Measurements from ENCODE around the gene PLBD2.

Gene PLBD2

DNA sequence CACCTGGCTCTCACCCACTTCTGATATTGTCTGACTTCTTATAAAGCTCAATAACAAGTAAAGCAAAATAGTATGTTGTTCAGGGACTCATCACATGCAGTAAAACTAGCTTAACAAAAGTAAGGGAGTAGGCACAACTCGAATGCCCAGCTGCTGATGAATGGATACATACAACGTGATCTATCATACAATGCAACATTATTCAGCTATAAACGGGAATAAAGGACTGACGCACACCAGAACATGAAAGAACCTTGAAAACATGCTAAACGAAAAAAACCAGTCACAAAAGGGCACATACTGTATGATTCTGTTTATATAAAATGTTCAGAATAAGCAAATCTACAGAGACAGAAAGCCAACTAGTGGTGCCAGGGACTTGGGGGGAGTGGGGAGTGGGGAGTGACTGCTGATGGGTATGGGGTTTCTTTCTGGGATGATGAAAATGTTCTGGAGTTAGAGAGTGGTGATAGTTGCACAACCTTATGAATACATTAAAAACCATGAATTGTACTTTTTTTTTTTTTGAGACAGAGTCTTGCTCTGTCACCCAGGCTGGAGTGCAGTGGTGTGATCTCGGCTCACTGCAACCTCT lies 11.1 kb downstream of the PLBD2 start:
- DNase-seq (ENCODE audit: low read depth): no peak
- TF ChIP-seq, protein P1, sequence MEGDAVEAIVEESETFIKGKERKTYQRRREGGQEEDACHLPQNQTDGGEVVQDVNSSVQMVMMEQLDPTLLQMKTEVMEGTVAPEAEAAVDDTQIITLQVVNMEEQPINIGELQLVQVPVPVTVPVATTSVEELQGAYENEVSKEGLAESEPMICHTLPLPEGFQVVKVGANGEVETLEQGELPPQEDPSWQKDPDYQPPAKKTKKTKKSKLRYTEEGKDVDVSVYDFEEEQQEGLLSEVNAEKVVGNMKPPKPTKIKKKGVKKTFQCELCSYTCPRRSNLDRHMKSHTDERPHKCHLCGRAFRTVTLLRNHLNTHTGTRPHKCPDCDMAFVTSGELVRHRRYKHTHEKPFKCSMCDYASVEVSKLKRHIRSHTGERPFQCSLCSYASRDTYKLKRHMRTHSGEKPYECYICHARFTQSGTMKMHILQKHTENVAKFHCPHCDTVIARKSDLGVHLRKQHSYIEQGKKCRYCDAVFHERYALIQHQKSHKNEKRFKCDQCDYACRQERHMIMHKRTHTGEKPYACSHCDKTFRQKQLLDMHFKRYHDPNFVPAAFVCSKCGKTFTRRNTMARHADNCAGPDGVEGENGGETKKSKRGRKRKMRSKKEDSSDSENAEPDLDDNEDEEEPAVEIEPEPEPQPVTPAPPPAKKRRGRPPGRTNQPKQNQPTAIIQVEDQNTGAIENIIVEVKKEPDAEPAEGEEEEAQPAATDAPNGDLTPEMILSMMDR (IDR thresholded peaks at IDR 0.05; ENCODE audit: control insufficient read depth, extremely low read depth, insufficient read depth): no peak
- H3K4me3 ChIP-seq (ENCODE audit: low read depth, low read length): no peak overlapping the region

DNA sequence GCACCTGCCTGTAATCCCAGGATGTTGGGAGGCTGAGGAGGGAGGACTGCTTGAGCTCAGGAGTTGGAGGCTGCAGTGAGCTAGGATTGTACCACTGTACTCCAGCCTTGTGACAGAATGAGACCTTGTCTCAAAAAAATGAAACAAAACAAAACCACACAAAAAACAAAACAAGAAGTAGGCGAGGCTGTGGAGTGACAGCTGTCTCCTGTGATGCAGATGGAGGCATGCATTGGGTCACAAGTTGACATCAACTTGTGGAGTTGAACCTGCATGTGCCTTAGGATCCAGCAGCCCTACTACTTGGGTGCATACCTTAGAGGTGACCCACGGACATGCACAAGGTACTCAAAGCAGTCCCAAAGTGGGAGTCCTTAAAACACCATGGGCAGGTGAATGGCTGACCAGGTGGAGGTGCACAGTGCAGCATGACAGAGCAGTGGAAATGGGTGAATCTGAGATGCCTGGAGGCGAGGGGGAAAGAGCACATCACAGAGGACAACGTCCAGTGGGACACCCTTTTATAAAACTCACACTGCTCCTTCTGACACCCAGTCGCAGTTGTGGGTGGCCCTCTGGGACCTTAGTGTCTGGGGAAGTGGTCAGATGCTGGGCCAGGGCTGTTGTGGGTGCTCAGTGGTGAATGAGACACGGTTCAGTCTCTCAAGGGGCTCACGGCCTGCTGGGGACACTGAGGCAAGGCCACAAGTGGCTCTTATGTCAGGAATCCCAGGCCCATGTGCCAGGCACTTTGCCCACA lies 12.7 kb downstream of the PLBD2 start:
- TF ChIP-seq, protein P1 (IDR thresholded peaks at IDR 0.05; ENCODE audit: control insufficient read depth, extremely low read depth, insufficient read depth): no peak
- H3K4me3 ChIP-seq (ENCODE audit: low read depth, low read length): no peak overlapping the region
- no peak for DNase-seq (ENCODE audit: low read depth)

DNA sequence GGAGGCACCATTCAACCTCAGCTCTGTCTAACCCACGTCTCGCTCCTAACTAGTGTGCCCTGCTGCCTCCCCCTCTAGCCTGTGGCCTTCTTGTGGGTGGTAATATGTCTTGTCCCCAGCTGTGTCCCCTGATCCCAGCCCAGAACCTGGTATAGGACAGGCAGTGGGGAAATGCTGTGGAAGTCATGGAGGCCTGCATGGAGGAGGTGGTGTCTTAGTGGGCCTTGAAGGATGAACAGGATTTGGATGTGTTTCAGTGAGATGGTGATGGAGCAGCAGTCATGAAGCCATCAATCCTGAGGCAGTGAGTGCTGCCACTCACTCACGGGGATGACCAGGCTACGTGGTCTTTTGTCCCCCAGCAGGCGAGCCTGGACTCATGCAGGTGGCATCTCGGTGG lies 13.4 kb downstream of the PLBD2 start:
- DNase-seq (ENCODE audit: low read depth): no peak
- H3K4me3 ChIP-seq (ENCODE audit: low read depth, low read length): no peak overlapping the region
- TF ChIP-seq, protein P1 (IDR thresholded peaks at IDR 0.05; ENCODE audit: control insufficient read depth, extremely low read depth, insufficient read depth): no peak

DNA sequence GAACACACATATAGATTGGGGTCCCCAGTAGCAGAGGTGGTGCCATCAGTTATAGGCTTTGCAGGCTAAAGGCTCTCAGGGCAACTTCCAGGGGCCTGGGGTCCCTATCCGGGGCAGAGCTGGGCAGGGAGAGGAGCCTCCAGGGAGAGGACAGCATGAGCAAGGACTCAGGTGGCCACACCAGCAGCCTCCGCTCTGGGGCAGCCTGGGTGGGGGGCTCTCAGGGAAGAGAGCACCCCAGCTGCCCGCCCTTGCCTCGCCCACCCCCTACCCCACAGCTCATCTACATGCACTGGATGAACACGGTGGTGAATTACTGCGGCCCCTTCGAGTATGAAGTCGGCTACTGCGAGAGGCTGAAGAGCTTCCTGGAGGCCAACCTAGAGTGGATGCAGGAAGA lies 14.0 kb downstream of the PLBD2 start:
- no peak for DNase-seq (ENCODE audit: low read depth)
- TF ChIP-seq, protein P1 (IDR thresholded peaks at IDR 0.05; ENCODE audit: control insufficient read depth, extremely low read depth, insufficient read depth): no peak
- H3K4me3 ChIP-seq (ENCODE audit: low read depth, low read length): no peak overlapping the region

DNA sequence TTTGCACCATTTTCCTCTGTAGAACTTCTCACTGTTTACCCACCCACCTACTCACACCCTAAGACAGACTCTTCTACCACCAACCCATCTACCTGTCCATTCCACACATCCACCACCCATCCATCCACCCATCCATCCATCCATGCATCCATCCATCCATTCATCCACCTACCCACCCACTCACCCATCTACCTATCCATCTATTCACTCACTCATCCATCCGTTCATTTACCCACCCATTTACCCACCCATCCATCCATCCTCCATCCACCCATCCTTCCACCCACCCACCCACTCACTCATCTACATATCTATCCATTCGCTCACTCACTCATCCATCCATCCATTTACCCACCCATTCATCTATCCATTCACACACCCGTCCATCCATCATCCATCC lies 15.1 kb downstream of the PLBD2 start:
- H3K4me3 ChIP-seq (ENCODE audit: low read depth, low read length): no peak overlapping the region
- TF ChIP-seq, protein P1 (IDR thresholded peaks at IDR 0.05; ENCODE audit: control insufficient read depth, extremely low read depth, insufficient read depth): no peak

DNA sequence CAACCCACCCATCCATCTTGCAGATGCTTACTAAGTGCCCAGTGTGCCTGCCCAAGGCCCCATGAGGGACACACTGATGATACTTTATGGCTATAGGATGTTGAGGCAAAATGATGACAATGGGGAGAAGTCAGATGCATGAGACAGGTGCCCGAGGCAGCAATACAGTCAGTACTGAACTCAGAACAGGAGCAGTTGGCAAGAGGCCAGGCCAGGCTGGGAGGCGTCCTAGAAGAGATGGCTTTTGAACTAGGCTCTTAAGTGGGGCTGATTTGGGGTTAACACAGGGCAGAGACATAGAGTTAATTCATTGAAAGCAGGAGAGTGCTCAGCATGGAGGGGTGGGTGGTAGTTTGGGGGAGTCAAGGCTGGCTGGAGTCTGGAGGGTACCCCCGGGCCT lies 15.6 kb downstream of the PLBD2 start:
- no peak overlapping the region for H3K4me3 ChIP-seq (ENCODE audit: low read depth, low read length)
- DNase-seq (ENCODE audit: low read depth): no peak
- TF ChIP-seq, protein P1 (IDR thresholded peaks at IDR 0.05; ENCODE audit: control insufficient read depth, extremely low read depth, insufficient read depth): no peak

More for the DNA sequence above, 15.1 kb downstream of the PLBD2 start:
- no peak for DNase-seq (ENCODE audit: low read depth)
